Tibial nerve (tissue), 3 donors: ENCODE data around the gene GPER1.

Experiments
- POLR2A ChIP-seq, 2 donors: fragments of 450-650 bp; IDR thresholded peaks; one replicate each; pipeline ENCODE4 v1.6.1; 2017; ENCODE audit warnings: antibody characterized with exemption in 2 of 2, mild to moderate bottlenecking in 2 of 2, moderate library complexity in 2 of 2
- TF ChIP-seq, protein P1 (sequence below), 5 experiments: fragments of 200-600 bp in 3 of 5; fragments of 450-650 bp in 2 of 5; sonication (generic) in 3 of 5; IDR thresholded peaks; one replicate each; pipeline ENCODE4 v1.5.1; 2016 to 2019; ENCODE audit warnings: antibody characterized with exemption in 5 of 5, mild to moderate bottlenecking in 3 of 5, moderate library complexity in 2 of 5

DNA sequence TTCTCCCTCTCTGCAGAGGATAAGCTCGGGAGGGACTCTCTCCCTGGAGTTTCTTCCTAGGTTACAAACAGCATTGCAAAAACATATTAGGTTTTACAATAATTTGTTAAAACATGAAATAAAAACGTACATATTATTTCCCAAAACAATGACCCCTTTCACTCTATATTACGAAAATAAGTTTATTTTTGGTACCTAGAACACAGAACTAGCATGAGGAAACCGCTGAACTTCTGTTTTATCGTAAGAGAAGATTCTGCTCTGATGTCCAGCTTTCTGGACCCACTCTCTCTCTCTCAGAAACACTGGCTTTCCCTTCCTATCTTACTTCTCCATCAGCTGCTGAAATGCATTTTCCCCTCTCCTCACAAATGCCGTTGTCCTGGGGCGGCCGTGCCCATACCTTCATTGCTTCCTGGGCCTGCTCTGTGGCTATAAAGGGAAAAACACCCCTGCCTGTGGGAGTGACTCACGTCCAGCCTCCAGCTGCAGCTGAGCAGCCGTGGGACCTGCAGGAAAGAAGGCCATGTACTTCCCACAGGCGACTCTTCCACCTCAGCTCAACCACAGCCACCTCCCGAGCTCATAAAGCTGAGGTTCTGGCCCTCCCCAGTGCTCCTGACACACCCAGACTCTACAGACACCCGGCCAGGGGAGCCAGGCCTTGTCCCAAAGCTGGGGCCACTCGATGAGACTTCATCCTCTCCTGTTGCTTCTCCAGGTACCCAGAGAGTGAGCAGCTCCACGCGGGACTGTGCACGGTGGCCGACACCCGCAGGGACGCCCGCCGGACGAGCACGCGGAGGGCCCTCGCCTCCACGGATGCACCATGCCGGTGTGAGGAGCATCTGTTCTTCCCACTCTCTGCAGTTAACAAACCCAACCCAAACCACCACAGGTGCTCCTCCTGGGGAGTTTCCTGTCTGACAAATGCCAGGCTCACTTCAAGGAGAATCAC, 3.1 kb downstream of the GPER1 start:
- TF ChIP-seq, protein P1, sequence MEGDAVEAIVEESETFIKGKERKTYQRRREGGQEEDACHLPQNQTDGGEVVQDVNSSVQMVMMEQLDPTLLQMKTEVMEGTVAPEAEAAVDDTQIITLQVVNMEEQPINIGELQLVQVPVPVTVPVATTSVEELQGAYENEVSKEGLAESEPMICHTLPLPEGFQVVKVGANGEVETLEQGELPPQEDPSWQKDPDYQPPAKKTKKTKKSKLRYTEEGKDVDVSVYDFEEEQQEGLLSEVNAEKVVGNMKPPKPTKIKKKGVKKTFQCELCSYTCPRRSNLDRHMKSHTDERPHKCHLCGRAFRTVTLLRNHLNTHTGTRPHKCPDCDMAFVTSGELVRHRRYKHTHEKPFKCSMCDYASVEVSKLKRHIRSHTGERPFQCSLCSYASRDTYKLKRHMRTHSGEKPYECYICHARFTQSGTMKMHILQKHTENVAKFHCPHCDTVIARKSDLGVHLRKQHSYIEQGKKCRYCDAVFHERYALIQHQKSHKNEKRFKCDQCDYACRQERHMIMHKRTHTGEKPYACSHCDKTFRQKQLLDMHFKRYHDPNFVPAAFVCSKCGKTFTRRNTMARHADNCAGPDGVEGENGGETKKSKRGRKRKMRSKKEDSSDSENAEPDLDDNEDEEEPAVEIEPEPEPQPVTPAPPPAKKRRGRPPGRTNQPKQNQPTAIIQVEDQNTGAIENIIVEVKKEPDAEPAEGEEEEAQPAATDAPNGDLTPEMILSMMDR (IDR thresholded peaks at IDR 0.05), result no peak
- TF ChIP-seq POLR2A (IDR thresholded peaks at IDR 0.05), result no peak
